ENCODE measurements around the gene ZNF112.

DNA sequence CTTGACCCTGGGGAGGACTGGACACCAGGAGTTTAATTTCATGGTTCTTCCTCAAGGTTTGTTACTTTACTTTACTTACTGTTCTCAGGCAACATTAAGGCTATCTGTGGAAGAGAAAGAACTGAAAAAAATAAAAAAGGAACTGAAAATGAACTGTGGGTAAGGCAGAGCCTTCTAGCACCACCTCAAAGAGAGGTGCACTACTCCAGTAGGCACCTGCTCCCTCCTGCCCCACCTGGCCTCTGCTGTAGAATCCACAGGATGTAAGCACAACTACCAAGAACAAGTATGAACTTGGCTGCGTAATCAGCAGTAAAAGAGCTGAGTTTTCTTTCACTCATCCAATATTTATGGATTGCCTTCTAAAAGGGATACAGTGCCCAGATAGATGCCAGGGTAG, 12.2 kb downstream of the ZNF112 start:
- TF ChIP-seq CTCF (conservative IDR thresholded peaks at IDR 0.05) (no peak), EZH2 (IDR thresholded peaks at IDR 0.05; ENCODE audit: low read depth) (no peak)

Data from PC-9 (cell line).